Breast epithelium (tissue), 4 donors: ENCODE measurements around the gene ANO8. TPM values are rescaled to one million over a fixed set of nuclear protein-coding genes. Genes with fewer than 3 reads are reported as not detected.
A peak's percentile ranks its signal among the peaks of the same experiment; 100 is the strongest.

Source experiments
- DNase-seq, 2 donors: peaks; one replicate each; pipeline ENCODE4 v3.0.0-alpha.2; 2019; ENCODE audit warnings: low spot score in 2 of 2
- H3K27ac ChIP-seq, 2 donors: fragments of 200-600 bp; sonication (generic) in 1 of 2; one replicate each; pipeline ENCODE4 v1.5.1; 2016 to 2019; ENCODE audit warnings: mild to moderate bottlenecking in 1 of 2
- H3K27me3 ChIP-seq, 2 donors: fragments of 200-600 bp; sonication (generic) in 1 of 2; one replicate each; pipeline versions ENCODE4 v1.5.1 to v1.6.0; 2017 to 2019; ENCODE audit warnings: control low read depth in 1 of 2, mild to moderate bottlenecking in 1 of 2
- H3K36me3 ChIP-seq: fragments of 200-600 bp; one replicate; pipeline ENCODE4 v1.5.1; 2019
- H3K4me1 ChIP-seq, 2 donors: fragments of 200-600 bp; sonication (generic); one replicate each; pipeline ENCODE4 v1.5.1; 2016 to 2019; ENCODE audit warnings: control low read depth in 1 of 2
- H3K4me3 ChIP-seq, 3 donors: fragments of 200-600 bp; sonication (generic); 1 replicate in 2 of 3; 2 replicates in 1 of 3; pipeline ENCODE4 v1.5.1; 2016 to 2019; ENCODE audit warnings: mild to moderate bottlenecking in 3 of 3, moderate library complexity in 2 of 3
- H3K9me3 ChIP-seq, 2 donors: fragments of 200-600 bp; sonication (generic) in 1 of 2; one replicate each; pipeline ENCODE4 v1.5.1; 2016 to 2019; ENCODE audit warnings: control low read depth in 1 of 2
- CTCF ChIP-seq, 3 donors: fragments of 450-650 bp; IDR thresholded peaks; one replicate each; pipeline ENCODE4 v1.5.1; 2016 to 2017; ENCODE audit warnings: antibody characterized with exemption in 3 of 3, mild to moderate bottlenecking in 3 of 3, moderate library complexity in 3 of 3
- POLR2A ChIP-seq: fragments of 450-650 bp; IDR thresholded peaks from one replicate; pipeline ENCODE4 v1.6.1; 2016; ENCODE audit warnings: antibody characterized with exemption, mild to moderate bottlenecking, moderate library complexity
- POLR2AphosphoS5 ChIP-seq, 3 donors: sonication (generic); formaldehyde crosslinking; IDR thresholded peaks; one replicate each; pipeline ENCODE4 v1.6.1; 2017; ENCODE audit warnings: antibody characterized with exemption in 3 of 3
- intact Hi-C: fragments of 100-400 bp; cut with DNase I; formaldehyde crosslinking; loops from one replicate; pipeline ENCODE4 v1.15.1; 2023; ENCODE audit warnings: low total_unique reads
- total RNA-seq, 3 donors: library from RNA; depleted of rRNA; stranded (reverse); fragments of >200 nt; gene quantifications; one replicate each; pipeline ENCODE4 v1.1.0, GENCODE V29; 2016

ANO8 gene
- total RNA-seq, 3 donors from 2014 or later = 5.1 to 7.2 (median 5.9) TPM

GRCh38 chr19:17307876-17308377 is 26.7 kb downstream of the ANO8 start:
- DNase-seq = no peak
- Histone ChIP-seq H3K9me3 (no peaks in the 10 kb centered on the region), H3K27me3 (no peaks in the 10 kb centered on the region), H3K4me1 (peaks cover 7 to 28% of the 10 kb centered on the region in 2 donors), H3K27ac (no peak overlapping the region), H3K36me3 (no peaks in the 10 kb centered on the region), H3K4me3 (no peak overlapping the region)
- intact Hi-C loops = loop anchor here (10.0 kb wide), 1 partner anchor 77 kb away; no protein-coding TSS in a partner anchor
- TF ChIP-seq CTCF (IDR thresholded peaks at IDR 0.05) (no peak), POLR2A (no peak)

DNA sequence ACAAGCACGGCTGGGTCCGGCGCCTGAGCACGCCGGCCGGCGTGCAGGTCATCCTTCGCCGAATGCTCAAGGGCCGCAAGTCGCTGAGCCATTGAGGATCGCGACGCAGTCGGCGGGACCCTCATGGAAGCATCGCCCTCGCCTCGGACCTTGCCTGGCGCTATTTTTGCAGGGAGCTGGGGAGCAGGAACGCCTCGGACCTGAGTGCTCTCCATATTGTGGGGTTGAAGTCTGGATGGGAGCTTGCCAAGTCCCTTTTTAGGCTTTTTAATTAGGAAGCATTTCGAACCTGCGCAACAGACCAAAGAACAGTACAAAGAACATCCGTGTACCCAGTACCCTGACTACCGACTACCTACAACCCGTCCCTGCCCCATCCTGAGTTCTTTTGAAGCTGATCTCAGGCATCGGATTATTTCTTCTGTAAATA is 28.4 kb downstream of the ANO8 start:
- Histone ChIP-seq H3K9me3 (no peaks in the 10 kb centered on the region), H3K4me3 (peak overlapping the region; percentile 60 to 79 (median 70)), H3K27me3 (no peaks in the 10 kb centered on the region), H3K27ac (peak overlapping the region; percentile 86 to 90), H3K36me3 (no peaks in the 10 kb centered on the region), H3K4me1 (peaks cover 4 to 36% of the 10 kb centered on the region in 2 donors)
- intact Hi-C loops = loop anchor here (10.0 kb wide), 1 partner anchor 79 kb away; no protein-coding TSS in a partner anchor
- TF ChIP-seq POLR2AphosphoS5 (IDR thresholded peaks at IDR 0.05) = no peak
- TF ChIP-seq CTCF (IDR thresholded peaks at IDR 0.05) = no peak
- no peak for TF ChIP-seq POLR2A
- DNase-seq = no peak

- H3K27ac ChIP-seq = peak within 1 kb of the TSS; percentile 86 to 90
- peak within 1 kb of the TSS; percentile 60 to 79 (median 70) for H3K4me3 ChIP-seq
- intact Hi-C loops = loop anchor here (10.0 kb wide), 1 partner anchor 79 kb away; no protein-coding TSS in a partner anchor
- H3K9me3 ChIP-seq = no peaks in the 10 kb centered on the region
- peak; percentile 77 to 98 (median 95) for TF ChIP-seq CTCF (IDR thresholded peaks at IDR 0.05)
- TF ChIP-seq POLR2A = no peak
- TF ChIP-seq POLR2AphosphoS5 (IDR thresholded peaks at IDR 0.05) = peak; percentile 68 to 80 (median 79)
- peaks cover 4 to 36% of the 10 kb centered on the region in 2 donors for H3K4me1 ChIP-seq
- no peaks in the 10 kb centered on the region for H3K36me3 ChIP-seq
- H3K27me3 ChIP-seq = no peaks in the 10 kb centered on the region
- peak; percentile 98 to 99 for DNase-seq
Observed at GRCh38 chr19:17305517-17306284, 29.0 kb downstream of the ANO8 start, which contains the start of gene MRPL34. MRPL34 (plus strand) TSS chr19:17305872; CDS start chr19:17305893, 21 bp downstream.

GRCh38 chr19:17305216-17305516 is 29.5 kb downstream of the ANO8 start:
- no peaks in the 10 kb centered on the region for H3K27me3 ChIP-seq
- DNase-seq = no peak
- H3K27ac ChIP-seq = peak overlapping the region; percentile 30 to 90
- TF ChIP-seq POLR2A (no peak), POLR2AphosphoS5 (IDR thresholded peaks at IDR 0.05) (no peak), CTCF (IDR thresholded peaks at IDR 0.05) (no peak)
- intact Hi-C loops = loop anchor here (10.0 kb wide), 1 partner anchor 80 kb away; no protein-coding TSS in a partner anchor
- no peaks in the 10 kb centered on the region for H3K36me3 ChIP-seq
- peaks cover under 1 to 32% of the 10 kb centered on the region in 2 donors for H3K4me1 ChIP-seq
- H3K9me3 ChIP-seq = no peaks in the 10 kb centered on the region
- H3K4me3 ChIP-seq = peak overlapping the region; percentile 60 to 79 (median 70)
